Measurements from ENCODE around the gene PM20D1.
"Not testable (repeated sequence)": the region's sequence is repeated elsewhere in the genome, so short reads cannot be mapped to it uniquely, and the experiment has no call there.

Gene PM20D1

DNA sequence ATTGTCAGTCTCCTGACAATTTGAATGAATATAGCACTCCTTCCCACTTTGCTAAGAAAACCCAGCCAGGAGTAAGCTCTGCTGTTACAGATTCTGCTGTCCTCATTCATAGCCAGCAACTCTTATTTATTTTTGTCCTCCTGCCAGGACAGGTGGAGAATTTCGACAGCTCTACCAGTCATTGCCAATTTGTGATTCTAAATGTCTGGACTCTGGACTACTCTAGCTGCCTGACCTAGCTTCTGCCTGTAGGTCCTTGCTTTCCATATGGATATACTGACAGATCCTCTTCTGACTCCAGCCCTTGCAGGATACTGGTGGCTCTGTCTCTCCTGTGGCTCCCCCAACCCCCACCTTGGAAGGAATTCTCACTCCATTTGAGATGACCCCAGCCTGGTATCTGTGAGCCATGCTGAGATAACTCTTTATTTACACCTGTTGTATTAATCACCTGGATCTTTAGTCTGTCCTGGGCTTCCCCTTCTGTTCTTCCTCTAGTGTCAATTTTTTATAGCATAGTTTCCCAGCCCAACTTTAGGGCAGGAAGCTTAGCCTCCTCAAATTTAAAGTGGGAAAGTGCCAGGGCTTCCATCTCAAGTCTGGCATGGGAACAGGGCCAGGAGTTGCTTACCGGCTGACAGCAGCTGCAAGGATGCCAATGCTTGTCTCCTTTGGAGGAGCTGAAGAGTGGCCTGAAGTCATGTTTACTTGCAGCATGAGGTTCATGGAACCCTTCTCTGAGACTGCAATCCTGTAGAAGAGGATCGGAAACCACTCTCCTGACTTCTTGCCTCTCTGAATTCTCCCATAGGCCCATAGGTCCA lies 6.7 kb downstream of the PM20D1 start:
- no peak for DNase-seq
- in situ Hi-C loops (cut with HindIII; ENCODE audit: low pct_ligation_motif_present, low pct_unique_long_range_greater_than_20kb, low sequenced_read_pairs): no loop called here

GRCh38 chr1:205842229-205842628 lies 7.7 kb downstream of the PM20D1 start:
- in situ Hi-C loops (cut with HindIII; ENCODE audit: low pct_ligation_motif_present, low pct_unique_long_range_greater_than_20kb, low sequenced_read_pairs): no loop called here
- DNase-seq: no peak

GRCh38 chr1:205840146-205840923 lies 9.6 kb downstream of the PM20D1 start:
- DNase-seq: no peak
- in situ Hi-C loops (cut with HindIII; ENCODE audit: low pct_ligation_motif_present, low pct_unique_long_range_greater_than_20kb, low sequenced_read_pairs): no loop called here

DNA sequence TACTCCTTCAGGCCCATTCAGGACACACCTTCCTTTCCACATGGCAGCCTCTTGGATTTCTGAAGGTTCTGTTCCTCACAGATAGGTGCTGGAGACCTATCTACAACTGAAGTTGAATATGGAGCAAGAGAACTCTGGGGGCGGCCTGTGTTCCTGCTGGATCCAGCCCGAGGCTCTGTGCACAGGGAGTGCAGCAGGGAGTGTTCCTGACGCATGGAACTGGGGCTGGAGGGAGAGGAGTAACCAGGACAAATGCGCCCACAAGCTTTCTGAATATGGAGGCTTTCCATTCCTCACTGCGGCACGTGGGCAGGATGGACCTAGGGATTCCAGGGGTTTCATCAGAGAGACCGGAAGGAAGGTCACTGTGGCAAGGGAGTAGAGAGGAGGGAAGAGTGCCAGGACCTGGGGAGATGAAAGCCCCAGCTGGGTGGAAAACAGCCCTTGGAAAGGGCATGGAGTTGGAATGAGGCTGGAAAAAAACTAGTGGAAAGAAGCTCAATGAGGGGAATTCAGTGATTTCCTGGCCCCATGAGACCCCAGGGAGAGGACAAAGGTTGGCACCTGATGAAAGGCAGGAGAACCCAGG lies 12.5 kb downstream of the PM20D1 start:
- no peak for DNase-seq
- in situ Hi-C loops (cut with HindIII; ENCODE audit: low pct_ligation_motif_present, low pct_unique_long_range_greater_than_20kb, low sequenced_read_pairs): no loop called here

GRCh38 chr1:205834751-205835150 lies 15.2 kb downstream of the PM20D1 start:
- in situ Hi-C loops (cut with HindIII; ENCODE audit: low pct_ligation_motif_present, low pct_unique_long_range_greater_than_20kb, low sequenced_read_pairs): no loop called here

GRCh38 chr1:205832326-205832751 lies 17.6 kb downstream of the PM20D1 start:
- in situ Hi-C loops (cut with HindIII; ENCODE audit: low pct_ligation_motif_present, low pct_unique_long_range_greater_than_20kb, low sequenced_read_pairs): no loop called here
- no peak for DNase-seq

More at GRCh38 chr1:205834751-205835150, 15.2 kb downstream of the PM20D1 start:
- DNase-seq: no peak

DNA sequence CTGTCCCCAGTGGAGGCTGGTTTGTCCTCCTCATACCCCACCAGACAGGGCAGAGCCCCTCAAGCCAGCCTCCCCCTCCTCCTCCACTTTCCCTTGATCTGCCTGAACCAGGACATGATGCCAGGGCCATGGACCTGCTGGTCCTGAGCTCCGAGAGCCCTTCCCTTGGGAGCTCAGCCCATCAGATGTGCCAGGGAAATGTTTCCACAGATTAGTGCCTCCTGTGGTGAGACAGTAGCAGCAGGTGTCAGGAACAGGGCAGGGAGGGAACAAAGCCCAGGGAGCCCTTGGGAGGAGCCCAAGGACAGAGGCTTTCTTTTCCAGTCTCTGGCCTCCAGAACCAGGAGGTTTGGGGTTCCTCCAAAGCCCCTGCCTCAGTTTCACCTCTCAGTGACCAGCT lies 22.3 kb downstream of the PM20D1 start:
- no peak for DNase-seq
- in situ Hi-C loops (cut with HindIII; ENCODE audit: low pct_ligation_motif_present, low pct_unique_long_range_greater_than_20kb, low sequenced_read_pairs): no loop called here

- in situ Hi-C loops (cut with HindIII; ENCODE audit: low pct_ligation_motif_present, low pct_unique_long_range_greater_than_20kb, low sequenced_read_pairs): no loop called here
- DNase-seq: no peak
Measured at GRCh38 chr1:205826995-205827394, 22.9 kb downstream of the PM20D1 start.

DNA sequence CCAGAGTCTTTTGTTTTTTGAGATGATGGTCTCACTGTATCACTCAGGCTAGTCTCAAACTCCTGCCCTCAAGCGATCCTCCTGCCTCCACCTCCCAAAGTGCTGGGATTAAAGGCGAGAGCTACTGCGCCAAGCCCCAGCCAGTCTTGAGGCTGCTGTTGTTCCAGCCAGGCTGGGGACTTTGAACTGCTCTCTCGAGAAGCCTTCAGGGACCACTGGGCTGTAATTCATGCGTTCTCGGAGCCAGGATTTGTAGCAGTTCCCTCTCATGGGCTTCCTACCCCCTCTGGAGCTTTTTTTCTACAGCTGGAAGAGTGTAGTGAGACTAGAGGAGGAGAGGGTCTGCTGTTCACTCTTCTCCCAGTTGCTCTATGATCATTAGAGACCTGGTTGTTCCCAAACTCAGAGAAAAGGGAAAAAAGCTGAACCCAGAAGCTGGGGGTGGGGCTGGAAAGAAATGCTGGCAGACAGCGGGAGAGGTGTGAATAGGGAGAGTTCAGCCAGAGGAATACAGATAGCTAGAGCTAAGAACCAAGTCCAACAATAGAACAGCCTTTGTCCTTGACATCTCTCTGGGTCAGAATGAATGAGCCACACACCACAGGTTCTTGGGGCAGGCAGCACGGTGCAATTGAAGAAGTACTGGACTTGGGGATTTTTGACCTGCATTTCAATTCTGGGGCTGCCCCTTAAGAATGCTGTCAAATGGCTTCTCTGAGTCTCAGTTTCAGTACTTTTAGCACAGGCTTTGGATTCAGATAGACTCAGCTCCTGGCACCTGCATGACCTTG lies 23.7 kb downstream of the PM20D1 start:
- no peak for DNase-seq
- in situ Hi-C loops (cut with HindIII; ENCODE audit: low pct_ligation_motif_present, low pct_unique_long_range_greater_than_20kb, low sequenced_read_pairs): no loop called here

DNA sequence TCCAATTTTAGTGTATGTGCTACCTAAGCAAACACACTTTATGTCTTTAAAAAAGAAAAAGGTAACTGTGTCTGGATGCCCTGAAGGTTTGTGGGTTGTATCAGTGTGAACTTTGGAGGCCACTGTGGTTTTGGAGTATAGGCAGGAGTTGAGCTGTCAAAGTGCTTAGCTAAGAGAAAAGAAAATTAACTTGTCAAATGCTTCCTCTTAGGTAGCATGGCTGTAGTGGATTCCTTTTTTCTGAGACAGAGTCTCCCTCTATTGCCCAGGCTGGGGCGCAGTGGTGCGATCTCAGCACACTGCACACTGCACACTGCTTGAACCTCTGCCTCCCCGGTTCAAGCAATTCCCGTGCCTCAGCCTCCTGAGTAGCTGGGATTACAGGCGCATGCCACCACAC lies 25.8 kb downstream of the PM20D1 start:
- in situ Hi-C loops (cut with HindIII; ENCODE audit: low pct_ligation_motif_present, low pct_unique_long_range_greater_than_20kb, low sequenced_read_pairs): no loop called here

DNA sequence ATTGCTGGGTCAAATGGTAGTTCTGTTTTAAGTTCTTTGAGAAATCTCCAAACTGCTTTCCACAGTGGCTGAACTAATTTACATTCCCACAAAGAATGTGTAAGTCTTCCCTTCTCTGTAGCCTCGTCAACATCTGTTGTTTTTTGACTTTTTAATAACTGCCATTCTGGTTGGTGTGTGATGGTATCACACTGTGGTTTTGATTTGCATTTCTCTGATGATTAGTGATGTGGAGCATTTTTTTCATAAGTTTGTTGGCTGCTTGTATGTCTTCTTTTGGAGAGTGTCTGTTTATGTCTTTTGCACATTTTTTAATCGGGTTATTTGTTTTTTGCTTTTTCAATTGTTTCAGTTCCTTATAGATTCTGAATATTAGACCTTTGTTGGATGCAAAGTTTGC lies 26.7 kb downstream of the PM20D1 start:
- DNase-seq; in situ Hi-C loops (cut with HindIII; ENCODE audit: low pct_ligation_motif_present, low pct_unique_long_range_greater_than_20kb, low sequenced_read_pairs): not testable (repeated sequence)

More for the DNA sequence above, 25.8 kb downstream of the PM20D1 start:
- DNase-seq: no peak

DNA sequence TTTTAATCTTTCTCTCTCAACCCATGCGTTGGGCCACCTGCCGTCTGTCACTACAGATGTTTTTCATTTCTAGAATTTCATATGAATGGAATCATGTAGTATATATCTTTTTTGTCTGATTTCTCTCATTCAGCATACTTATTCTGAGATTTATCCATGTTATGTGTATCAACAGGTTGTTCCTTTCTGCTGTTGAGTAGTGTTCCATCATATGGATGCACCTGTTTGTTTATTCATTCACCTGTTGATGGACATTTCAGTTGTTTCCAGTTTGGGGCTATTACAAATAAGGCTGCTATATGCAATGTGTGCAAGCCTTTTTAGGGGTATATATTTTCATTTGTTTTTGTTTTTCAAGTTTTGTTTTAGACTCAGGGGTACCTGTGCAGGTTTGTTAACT lies 27.5 kb downstream of the PM20D1 start:
- DNase-seq: no peak
- in situ Hi-C loops (cut with HindIII; ENCODE audit: low pct_ligation_motif_present, low pct_unique_long_range_greater_than_20kb, low sequenced_read_pairs): no loop called here

DNA sequence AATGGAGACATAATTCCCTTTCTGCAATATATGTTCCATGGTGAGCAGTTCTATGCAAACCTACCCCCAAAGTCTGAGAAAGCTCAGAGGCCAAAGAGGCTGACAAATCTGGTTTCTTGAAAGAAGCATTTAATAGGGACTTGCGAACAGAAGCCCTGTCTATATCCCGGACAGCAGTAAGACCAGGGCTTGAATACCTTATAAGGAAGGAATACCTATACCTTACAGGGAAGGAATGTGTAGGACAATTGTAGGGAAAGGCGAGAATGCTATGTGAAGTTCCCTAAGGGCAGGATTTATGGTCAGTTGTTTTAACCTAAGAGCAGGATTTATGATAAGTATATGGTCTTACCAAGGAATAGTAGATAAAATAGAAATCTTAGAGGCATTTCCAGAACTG lies 31.9 kb downstream of the PM20D1 start:
- in situ Hi-C loops (cut with HindIII; ENCODE audit: low pct_ligation_motif_present, low pct_unique_long_range_greater_than_20kb, low sequenced_read_pairs): no loop called here
- DNase-seq: no peak

DNA sequence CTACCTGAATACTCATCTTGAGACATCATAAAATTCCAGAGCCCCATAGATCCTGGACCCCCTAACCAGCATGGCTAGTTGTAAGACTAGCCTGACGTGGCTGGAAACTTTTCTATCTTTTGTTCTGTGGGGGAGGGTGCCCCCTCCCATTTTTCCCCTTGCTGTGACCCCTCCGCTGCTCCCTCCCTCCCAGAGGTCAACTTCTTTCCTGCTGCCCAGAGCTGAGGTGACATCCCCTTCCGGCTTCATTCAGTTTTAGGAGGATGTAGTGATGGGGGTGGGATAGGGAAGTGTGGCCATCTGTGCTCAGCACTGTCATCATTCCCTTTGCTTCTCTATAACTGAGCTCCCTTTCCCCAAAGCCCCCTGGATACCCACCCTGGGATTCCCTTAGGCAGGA lies 32.6 kb downstream of the PM20D1 start:
- DNase-seq: no peak
- in situ Hi-C loops (cut with HindIII; ENCODE audit: low pct_ligation_motif_present, low pct_unique_long_range_greater_than_20kb, low sequenced_read_pairs): no loop called here

- in situ Hi-C loops (cut with HindIII; ENCODE audit: low pct_ligation_motif_present, low pct_unique_long_range_greater_than_20kb, low sequenced_read_pairs): no loop called here
- DNase-seq: no peak
Measured at GRCh38 chr1:205813755-205814058, 36.2 kb downstream of the PM20D1 start.

DNA sequence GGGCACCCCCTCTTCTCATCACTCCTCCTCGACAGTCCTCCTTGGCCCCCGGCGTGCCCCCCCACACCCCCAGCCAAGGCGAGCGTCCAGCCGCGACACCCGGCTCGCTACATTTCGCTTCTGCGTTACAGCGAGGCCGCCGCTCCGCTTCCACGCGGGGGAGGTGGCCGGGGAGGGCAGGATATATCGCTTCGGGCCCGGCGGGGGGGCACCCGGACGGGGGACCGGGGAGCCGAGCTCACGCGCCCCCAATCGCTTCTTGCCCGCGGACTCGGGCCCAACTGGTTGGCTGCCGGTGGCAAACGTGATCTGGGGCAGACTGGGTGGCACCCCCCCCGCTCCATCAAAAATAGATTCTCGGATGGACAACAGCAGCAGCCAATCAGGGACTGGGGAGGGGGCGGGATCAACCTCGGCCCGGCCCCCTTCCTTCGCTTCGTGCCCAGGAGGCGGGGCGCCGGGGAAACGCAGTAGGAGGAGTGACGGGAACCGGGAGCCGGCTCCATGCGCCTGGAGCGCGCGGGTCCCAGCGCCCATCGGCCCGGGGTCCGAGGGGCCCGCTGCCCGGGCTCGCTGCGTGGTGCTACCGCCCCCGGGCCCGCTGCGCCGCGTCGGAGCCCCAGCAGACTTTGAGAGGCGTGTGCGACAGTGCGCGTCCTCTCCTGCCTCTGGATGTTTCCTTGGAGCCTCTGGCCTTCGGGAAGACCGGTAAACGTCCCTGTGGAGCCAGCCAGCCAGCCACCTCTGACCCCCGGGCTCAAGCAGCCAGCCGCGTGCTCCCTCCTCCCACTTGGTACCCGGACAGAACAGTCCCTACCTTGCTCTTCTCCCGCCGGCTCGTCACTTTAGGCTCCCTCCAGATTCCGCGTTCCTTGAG lies 36.8 kb downstream of the PM20D1 start, which contains the start of gene SLC41A1:
TSS of gene SLC41A1 (minus strand) at position 321 of the 877 bp plus-strand sequence. CDS start 2,757 bp downstream, outside the sequence.
- DNase-seq: peak; percentile 93
- in situ Hi-C loops (cut with HindIII; ENCODE audit: low pct_ligation_motif_present, low pct_unique_long_range_greater_than_20kb, low sequenced_read_pairs): no loop called here

GRCh38 chr1:205812271-205812877 lies 37.6 kb downstream of the PM20D1 start:
- in situ Hi-C loops (cut with HindIII; ENCODE audit: low pct_ligation_motif_present, low pct_unique_long_range_greater_than_20kb, low sequenced_read_pairs): no loop called here
- DNase-seq: peak; percentile 33
